Sigmoid colon (tissue), 7 donors: ENCODE data around the gene HOXA13. TPM values are rescaled to one million over a fixed set of nuclear protein-coding genes. Genes with fewer than 3 reads are reported as not detected.
A peak's percentile ranks its signal among the peaks of the same experiment; 100 is the strongest.

Experiments used
- DNase-seq: peaks from one replicate; pipeline ENCODE4 v3.0.0-alpha.2; 2019
- H3K27ac ChIP-seq, 4 donors: fragments of 200-600 bp; sonication (generic); one replicate each; pipeline ENCODE4 v1.5.1; 2016 to 2019; ENCODE audit warnings: mild to moderate bottlenecking in 1 of 4
- H3K27me3 ChIP-seq, 3 donors: fragments of 200-600 bp; sonication (generic); one replicate each; pipeline ENCODE4 v1.5.1; 2019; ENCODE audit warnings: mild to moderate bottlenecking in 1 of 3
- H3K36me3 ChIP-seq, 4 donors: fragments of 200-600 bp; sonication (generic); one replicate each; pipeline ENCODE4 v1.5.1; 2016 to 2019
- H3K4me1 ChIP-seq, 4 donors: fragments of 200-600 bp; sonication (generic); one replicate each; pipeline ENCODE4 v1.5.1; 2017 to 2019
- H3K4me3 ChIP-seq, 4 donors: fragments of 200-600 bp; sonication (generic); one replicate each; pipeline ENCODE4 v1.5.1; 2017 to 2019; ENCODE audit warnings: mild to moderate bottlenecking in 2 of 4, moderate library complexity in 1 of 4
- H3K9me3 ChIP-seq, 4 donors: fragments of 200-600 bp in 3 of 4; sonication (generic) in 3 of 4; one replicate each; pipeline versions ENCODE4 v1.5.1 to v1.6.1; 2013 to 2019
- EP300 ChIP-seq, 4 donors: sonication (generic); formaldehyde crosslinking; IDR thresholded peaks; one replicate each; pipeline ENCODE4 v1.6.1; 2017; ENCODE audit warnings: antibody characterized with exemption in 4 of 4
- POLR2A ChIP-seq, 2 donors: fragments of 450-650 bp; IDR thresholded peaks; one replicate each; pipeline ENCODE4 v1.6.1; 2016; ENCODE audit warnings: antibody characterized with exemption in 2 of 2, mild to moderate bottlenecking in 2 of 2, moderate library complexity in 2 of 2
- POLR2AphosphoS5 ChIP-seq, 4 donors: sonication (generic); formaldehyde crosslinking; IDR thresholded peaks; one replicate each; pipeline ENCODE4 v1.6.1; 2017; ENCODE audit warnings: antibody characterized with exemption in 4 of 4
- WGBS, 2 donors: extraction: QIAGEN DNeasy Blood & Tissue Kit; methylation state at CpG; one replicate each; pipeline ENCODE4 v1.1.7; 2013; 5-methylcytosine and 5-hydroxymethylcytosine counted together
- intact Hi-C: fragments of 100-400 bp; cut with DNase I; formaldehyde crosslinking; loops from one replicate; pipeline ENCODE4 v1.15.1; 2023
- polyA plus RNA-seq, 3 donors: library from polyadenylated mRNA; stranded (reverse); fragments of 200-250 nt; gene quantifications; one replicate each; pipeline ENCODE4 v1.2.3, GENCODE V29; 2013
- total RNA-seq, 4 donors: library from RNA; depleted of rRNA; stranded (reverse); fragments of >200 nt; gene quantifications; one replicate each; pipeline ENCODE4 v1.1.0, GENCODE V29; 2016
- TF ChIP-seq, protein P1 (sequence below), 4 experiments: fragments of 450-650 bp in 3 of 4; fragments of 200-600 bp in 1 of 4; IDR thresholded peaks; one replicate each; pipeline ENCODE4 v1.5.1; 2016 to 2019; ENCODE audit warnings: antibody characterized with exemption in 4 of 4, mild to moderate bottlenecking in 3 of 4, moderate library complexity in 2 of 4
- donor health status: healthy with polysubstance abuse.
- donor health status: Bipolar disorder and iron deficiency.
- donor health status: healthy.

Gene HOXA13
- total and polyA plus RNA-seq, 7 donors, result 9.4 to 35.3 (median 20.8) TPM

DNA sequence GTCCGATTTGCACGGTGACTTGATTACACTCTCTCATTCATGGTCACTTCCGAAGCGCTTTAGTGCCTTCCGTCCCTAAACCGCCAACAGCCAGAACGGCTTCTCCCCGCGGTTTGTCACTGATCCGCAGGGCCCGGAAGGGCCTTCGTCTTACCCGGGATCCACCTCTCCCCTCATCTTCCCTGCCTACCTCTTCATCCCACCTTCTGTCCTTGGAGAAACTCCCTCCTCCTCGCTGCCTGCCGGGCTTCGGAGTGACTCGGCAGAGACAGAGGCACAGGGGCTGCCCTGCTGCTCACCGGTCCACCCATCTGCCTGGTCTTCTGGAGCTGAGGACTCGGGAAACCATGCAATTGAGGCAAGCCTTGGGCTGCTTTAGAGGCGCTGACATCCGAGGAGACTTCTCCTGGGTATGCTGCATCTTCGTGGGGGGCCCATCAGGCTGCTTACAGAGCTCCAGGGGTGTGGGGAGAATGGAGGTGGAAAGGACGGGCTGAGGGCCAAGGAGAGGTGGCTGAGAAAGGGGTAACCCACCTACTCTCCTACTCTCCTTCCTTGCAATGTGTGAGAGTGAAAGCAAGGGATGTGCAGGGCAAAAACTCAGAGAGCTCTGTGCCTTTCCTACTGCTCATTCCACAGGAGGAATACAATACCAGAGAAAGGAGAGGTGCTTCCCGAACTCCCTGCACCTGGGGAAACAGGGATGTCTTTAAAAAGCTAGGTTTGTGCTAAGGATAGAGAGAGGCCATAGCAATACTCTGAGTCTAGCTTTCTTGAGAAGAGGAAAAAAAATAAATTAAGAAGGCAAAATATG lies 13.8 kb downstream of the HOXA13 start:
- H3K27me3 ChIP-seq, result peaks cover 0 to 17% (median 0%) of the 10 kb centered on the region in 3 donors
- no peaks in the 10 kb centered on the region for H3K36me3 ChIP-seq
- H3K9me3 ChIP-seq, result no peaks in the 10 kb centered on the region
- peak overlapping the region in 3 of 4 donors; percentile 97 to 98 (median 98) for H3K27ac ChIP-seq
- peak overlapping the region; percentile 71 to 76 (median 72) for H3K4me3 ChIP-seq
- TF ChIP-seq EP300 (IDR thresholded peaks at IDR 0.05) (no peak), POLR2A (IDR thresholded peaks at IDR 0.05) (no peak), POLR2AphosphoS5 (IDR thresholded peaks at IDR 0.05) (no peak)
- TF ChIP-seq, protein P1, sequence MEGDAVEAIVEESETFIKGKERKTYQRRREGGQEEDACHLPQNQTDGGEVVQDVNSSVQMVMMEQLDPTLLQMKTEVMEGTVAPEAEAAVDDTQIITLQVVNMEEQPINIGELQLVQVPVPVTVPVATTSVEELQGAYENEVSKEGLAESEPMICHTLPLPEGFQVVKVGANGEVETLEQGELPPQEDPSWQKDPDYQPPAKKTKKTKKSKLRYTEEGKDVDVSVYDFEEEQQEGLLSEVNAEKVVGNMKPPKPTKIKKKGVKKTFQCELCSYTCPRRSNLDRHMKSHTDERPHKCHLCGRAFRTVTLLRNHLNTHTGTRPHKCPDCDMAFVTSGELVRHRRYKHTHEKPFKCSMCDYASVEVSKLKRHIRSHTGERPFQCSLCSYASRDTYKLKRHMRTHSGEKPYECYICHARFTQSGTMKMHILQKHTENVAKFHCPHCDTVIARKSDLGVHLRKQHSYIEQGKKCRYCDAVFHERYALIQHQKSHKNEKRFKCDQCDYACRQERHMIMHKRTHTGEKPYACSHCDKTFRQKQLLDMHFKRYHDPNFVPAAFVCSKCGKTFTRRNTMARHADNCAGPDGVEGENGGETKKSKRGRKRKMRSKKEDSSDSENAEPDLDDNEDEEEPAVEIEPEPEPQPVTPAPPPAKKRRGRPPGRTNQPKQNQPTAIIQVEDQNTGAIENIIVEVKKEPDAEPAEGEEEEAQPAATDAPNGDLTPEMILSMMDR (IDR thresholded peaks at IDR 0.05), result no peak
- peaks cover 3 to 82% (median 57%) of the 10 kb centered on the region in 4 donors for H3K4me1 ChIP-seq
- 3 to 8% methylated on average over 24 of the region's 24 CpGs for WGBS, 2 donors
- intact Hi-C loops, result no loop called here
- DNase-seq, result peak; percentile 74

DNA sequence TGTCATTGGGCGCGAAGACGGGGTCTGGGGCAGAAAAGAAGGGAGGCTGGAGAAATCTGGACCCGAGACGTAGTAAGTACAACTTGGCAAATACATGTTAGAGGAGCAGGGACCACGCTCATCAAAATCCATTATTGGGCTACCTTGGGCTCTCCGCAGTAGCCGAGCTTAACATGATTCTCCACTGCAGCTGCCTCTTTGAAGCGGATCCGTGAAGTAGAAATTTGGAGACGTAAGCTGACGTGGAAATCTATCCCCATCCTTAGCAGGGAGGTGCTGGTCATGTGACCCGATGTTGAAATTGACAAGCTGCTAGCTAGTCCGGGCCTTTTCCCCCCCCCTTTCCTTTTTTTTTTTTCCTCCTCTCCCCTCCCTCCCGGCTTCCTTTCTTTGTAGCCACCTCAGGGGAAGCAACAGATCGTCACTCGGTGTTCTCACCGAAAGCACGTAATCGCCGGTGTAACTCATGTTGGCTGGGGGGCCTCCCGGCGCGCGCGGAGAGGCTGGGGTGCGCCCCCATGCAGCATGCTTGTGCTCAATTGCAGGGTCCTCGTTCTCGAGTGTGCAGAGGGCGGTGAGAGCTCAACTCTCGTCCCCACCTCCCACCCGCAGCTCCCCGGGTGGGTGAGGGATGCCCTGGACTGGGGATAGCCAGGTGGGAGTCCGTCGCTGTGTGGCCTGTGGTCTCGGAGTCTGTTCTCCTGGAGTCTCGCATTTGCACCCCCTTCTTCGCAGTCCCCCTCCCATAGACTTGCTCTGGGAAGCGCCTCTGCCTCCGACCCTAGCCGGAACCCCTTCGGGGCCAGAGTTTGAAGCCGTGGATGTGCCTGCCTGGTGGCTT lies 14.7 kb downstream of the HOXA13 start, which contains the start of gene HOXA11:
TSS of gene HOXA11 (minus strand) at position 220 of the 841 bp plus-strand sequence. CDS start at position 132, 88 bp downstream.
- peak within 1 kb of the TSS; percentile 71 to 76 (median 72) for H3K4me3 ChIP-seq
- peaks cover 3 to 82% (median 57%) of the 10 kb centered on the region in 4 donors for H3K4me1 ChIP-seq
- no peaks in the 10 kb centered on the region for H3K9me3 ChIP-seq
- DNase-seq, result peak; percentile 97
- WGBS, 2 donors, result 2 to 6% methylated on average over 43 of the region's 43 CpGs
- peak within 1 kb of the TSS in 3 of 4 donors; percentile 97 to 98 (median 98) for H3K27ac ChIP-seq
- intact Hi-C loops, result no loop called here
- TF ChIP-seq, protein P1 (IDR thresholded peaks at IDR 0.05), result no peak
- TF ChIP-seq POLR2A (IDR thresholded peaks at IDR 0.05) (peak; percentile 82 to 89), POLR2AphosphoS5 (IDR thresholded peaks at IDR 0.05) (peak; percentile 94 to 98 (median 98)), EP300 (IDR thresholded peaks at IDR 0.05) (peak in 2 of 4 donors; percentile 59 to 68)
- no peaks in the 10 kb centered on the region for H3K36me3 ChIP-seq
- H3K27me3 ChIP-seq, result peaks cover 0 to 17% (median 0%) of the 10 kb centered on the region in 3 donors

DNA sequence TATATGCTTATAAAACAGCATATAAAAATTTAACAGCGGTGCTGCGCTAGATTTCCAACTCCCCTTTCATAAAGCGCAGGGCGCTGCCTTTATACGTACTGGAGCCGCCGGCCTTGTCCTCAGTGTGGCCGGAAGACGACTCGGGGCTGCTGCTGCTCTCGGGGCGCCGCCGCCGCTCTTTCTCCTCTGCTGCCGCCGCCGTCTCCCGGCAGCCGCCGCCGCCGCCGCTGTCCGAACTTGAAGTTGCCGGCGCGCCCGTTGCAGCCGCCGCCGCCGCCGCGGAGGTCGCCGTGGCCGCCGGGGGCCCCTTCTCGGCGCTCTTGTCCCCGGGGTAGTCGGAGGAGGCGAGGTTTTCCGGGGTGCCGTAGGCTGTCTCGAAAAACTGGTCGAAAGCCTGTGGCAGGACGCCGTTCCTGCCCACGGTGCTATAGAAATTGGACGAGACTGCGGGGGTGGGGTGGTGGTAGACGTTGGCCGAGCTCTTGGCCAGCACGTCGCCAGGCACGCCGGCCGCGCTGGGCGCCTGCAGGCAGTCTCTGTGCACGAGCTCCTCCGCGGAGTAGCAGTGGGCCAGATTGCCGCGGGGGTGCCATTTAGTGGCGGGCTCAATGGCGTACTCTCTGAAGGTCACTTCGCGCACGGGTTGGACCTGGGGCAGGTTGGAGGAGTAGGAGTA lies 15.4 kb downstream of the HOXA13 start:
- Histone ChIP-seq H3K4me3 (peak overlapping the region; percentile 71 to 76 (median 72)), H3K27me3 (peaks cover 0 to 17% (median 0%) of the 10 kb centered on the region in 3 donors), H3K27ac (peak overlapping the region in 3 of 4 donors; percentile 97 to 98 (median 98)), H3K9me3 (no peaks in the 10 kb centered on the region), H3K4me1 (peaks cover 3 to 78% (median 52%) of the 10 kb centered on the region in 4 donors), H3K36me3 (no peaks in the 10 kb centered on the region)
- peak; percentile 85 for DNase-seq
- WGBS, 2 donors, result 1% methylated on average over 72 of the region's 72 CpGs
- TF ChIP-seq POLR2AphosphoS5 (IDR thresholded peaks at IDR 0.05), result peak; percentile 62 to 85 (median 75)
- TF ChIP-seq EP300 (IDR thresholded peaks at IDR 0.05), result no peak
- peak in 1 of 2 donors; percentile 52 for TF ChIP-seq POLR2A (IDR thresholded peaks at IDR 0.05)
- TF ChIP-seq, protein P1 (IDR thresholded peaks at IDR 0.05), result no peak
- intact Hi-C loops, result no loop called here

DNA sequence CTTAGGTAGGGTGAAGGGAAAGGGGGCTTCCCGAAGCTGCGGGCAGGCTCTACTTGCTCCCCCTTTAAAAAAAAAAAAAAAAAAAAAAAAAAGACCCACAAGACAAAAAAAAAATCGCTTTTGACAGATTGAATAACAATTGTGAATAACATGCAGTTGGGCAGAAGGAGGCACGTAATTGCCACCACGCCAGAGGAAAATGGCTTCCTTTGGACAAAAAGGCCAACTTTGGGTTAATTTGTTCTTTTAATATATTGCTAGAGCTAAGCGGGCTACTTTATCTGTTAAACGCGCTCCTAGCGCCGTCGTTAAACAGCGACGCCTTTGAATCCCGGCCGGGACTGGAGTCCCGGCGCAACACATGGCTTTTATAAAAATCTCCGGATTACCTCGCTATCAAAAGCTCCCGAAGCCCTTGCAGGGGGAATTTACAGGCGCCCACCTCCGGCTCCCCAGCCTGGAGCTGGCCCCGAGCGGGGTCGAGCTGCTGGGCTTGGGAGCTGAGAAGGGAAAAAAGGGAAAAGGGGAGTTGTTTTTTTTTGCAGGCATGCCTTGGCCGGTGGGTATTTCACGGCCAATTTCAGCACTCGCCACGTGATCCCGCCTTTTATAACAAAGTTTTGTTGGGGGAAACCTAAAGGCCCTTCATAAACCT lies 16.1 kb downstream of the HOXA13 start:
- no peaks in the 10 kb centered on the region for H3K9me3 ChIP-seq
- peak; percentile 76 for DNase-seq
- H3K27me3 ChIP-seq, result peaks cover 0 to 13% (median 0%) of the 10 kb centered on the region in 3 donors
- H3K4me1 ChIP-seq, result peaks cover 3 to 72% (median 45%) of the 10 kb centered on the region in 4 donors
- 1 to 2% methylated on average over 30 of the region's 30 CpGs for WGBS, 2 donors
- peak overlapping the region; percentile 71 to 76 (median 72) for H3K4me3 ChIP-seq
- no peaks in the 10 kb centered on the region for H3K36me3 ChIP-seq
- TF ChIP-seq, protein P1 (IDR thresholded peaks at IDR 0.05), result no peak
- TF ChIP-seq POLR2AphosphoS5 (IDR thresholded peaks at IDR 0.05) (no peak), POLR2A (IDR thresholded peaks at IDR 0.05) (no peak), EP300 (IDR thresholded peaks at IDR 0.05) (no peak)
- H3K27ac ChIP-seq, result peak overlapping the region in 3 of 4 donors; percentile 97 to 98 (median 98)
- intact Hi-C loops, result no loop called here
